Kasumi-1 (cell line): ENCODE measurements around the gene TUBGCP2.
"Not testable (repeated sequence)": the region's sequence is repeated elsewhere in the genome, so short reads cannot be mapped to it uniquely, and the experiment has no call there.

Experiments used
- DNase-seq, 2 experiments: peaks; one replicate each; lab custom pipeline; 2025; lab: John Stamatoyannopoulos, UW

Gene TUBGCP2

GRCh38 chr10:133266056-133266795 lies 42.4 kb downstream of the TUBGCP2 start:
- DNase-seq: no peak

GRCh38 chr10:133265052-133265451 lies 43.6 kb downstream of the TUBGCP2 start:
- not testable (repeated sequence) for DNase-seq

- no peak for DNase-seq
Measured at GRCh38 chr10:133264461-133264860, 44.2 kb downstream of the TUBGCP2 start.

GRCh38 chr10:133263674-133264073 lies 45.0 kb downstream of the TUBGCP2 start:
- DNase-seq: no peak

- no peak for DNase-seq
Measured at GRCh38 chr10:133262696-133263095, 46.0 kb downstream of the TUBGCP2 start.

GRCh38 chr10:133261726-133262325 lies 46.8 kb downstream of the TUBGCP2 start:
- peak; percentile 43 to 62 for DNase-seq

GRCh38 chr10:133260895-133261725 lies 47.6 kb downstream of the TUBGCP2 start:
- peak; percentile 24 to 47 for DNase-seq

- DNase-seq: no peak
Measured at GRCh38 chr10:133259602-133259989, 49.1 kb downstream of the TUBGCP2 start.

- peak; percentile 98 to 99 for DNase-seq
Measured at GRCh38 chr10:133258818-133259601, 49.7 kb downstream of the TUBGCP2 start.

- no peak for DNase-seq
Measured at GRCh38 chr10:133258066-133258817, 50.4 kb downstream of the TUBGCP2 start.

GRCh38 chr10:133257489-133258065 lies 51.1 kb downstream of the TUBGCP2 start:
- peak; percentile 87 to 90 for DNase-seq

GRCh38 chr10:133255323-133255722 lies 53.3 kb downstream of the TUBGCP2 start:
- DNase-seq: no peak

- no peak for DNase-seq
Measured at GRCh38 chr10:133254421-133255120, 54.1 kb downstream of the TUBGCP2 start.

GRCh38 chr10:133253361-133253955 lies 55.2 kb downstream of the TUBGCP2 start:
- no peak for DNase-seq

GRCh38 chr10:133252223-133252552 lies 56.5 kb downstream of the TUBGCP2 start:
- no peak for DNase-seq

- no peak for DNase-seq
Measured at GRCh38 chr10:133251388-133252222, 57.1 kb downstream of the TUBGCP2 start.

GRCh38 chr10:133249975-133250754 lies 58.5 kb downstream of the TUBGCP2 start:
- no peak for DNase-seq

GRCh38 chr10:133249094-133249780 lies 59.4 kb downstream of the TUBGCP2 start:
- DNase-seq: no peak
